ENCODE measurements around the gene MALRD1.

DNA sequence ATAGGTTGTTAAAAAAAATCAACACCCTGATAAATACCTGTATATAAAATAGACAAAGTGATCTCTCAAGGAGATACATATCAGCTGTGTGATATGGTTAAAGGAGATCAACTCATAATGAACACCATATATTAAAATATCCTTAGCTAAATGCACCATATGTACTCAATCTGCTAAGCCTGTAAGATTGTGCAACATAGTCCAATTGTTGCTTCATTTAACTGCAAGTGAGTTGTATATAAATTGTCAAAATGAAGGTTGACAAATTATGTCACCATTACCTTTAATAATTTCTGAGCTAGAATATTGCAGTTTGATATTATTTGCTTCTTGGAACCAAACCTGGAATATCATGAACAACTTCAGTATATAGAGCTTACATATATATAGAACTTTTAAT is 283.7 kb downstream of the MALRD1 start:
- TF ChIP-seq, protein P1, sequence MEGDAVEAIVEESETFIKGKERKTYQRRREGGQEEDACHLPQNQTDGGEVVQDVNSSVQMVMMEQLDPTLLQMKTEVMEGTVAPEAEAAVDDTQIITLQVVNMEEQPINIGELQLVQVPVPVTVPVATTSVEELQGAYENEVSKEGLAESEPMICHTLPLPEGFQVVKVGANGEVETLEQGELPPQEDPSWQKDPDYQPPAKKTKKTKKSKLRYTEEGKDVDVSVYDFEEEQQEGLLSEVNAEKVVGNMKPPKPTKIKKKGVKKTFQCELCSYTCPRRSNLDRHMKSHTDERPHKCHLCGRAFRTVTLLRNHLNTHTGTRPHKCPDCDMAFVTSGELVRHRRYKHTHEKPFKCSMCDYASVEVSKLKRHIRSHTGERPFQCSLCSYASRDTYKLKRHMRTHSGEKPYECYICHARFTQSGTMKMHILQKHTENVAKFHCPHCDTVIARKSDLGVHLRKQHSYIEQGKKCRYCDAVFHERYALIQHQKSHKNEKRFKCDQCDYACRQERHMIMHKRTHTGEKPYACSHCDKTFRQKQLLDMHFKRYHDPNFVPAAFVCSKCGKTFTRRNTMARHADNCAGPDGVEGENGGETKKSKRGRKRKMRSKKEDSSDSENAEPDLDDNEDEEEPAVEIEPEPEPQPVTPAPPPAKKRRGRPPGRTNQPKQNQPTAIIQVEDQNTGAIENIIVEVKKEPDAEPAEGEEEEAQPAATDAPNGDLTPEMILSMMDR (IDR thresholded peaks at IDR 0.05) = no peak
- TF ChIP-seq, protein P2, sequence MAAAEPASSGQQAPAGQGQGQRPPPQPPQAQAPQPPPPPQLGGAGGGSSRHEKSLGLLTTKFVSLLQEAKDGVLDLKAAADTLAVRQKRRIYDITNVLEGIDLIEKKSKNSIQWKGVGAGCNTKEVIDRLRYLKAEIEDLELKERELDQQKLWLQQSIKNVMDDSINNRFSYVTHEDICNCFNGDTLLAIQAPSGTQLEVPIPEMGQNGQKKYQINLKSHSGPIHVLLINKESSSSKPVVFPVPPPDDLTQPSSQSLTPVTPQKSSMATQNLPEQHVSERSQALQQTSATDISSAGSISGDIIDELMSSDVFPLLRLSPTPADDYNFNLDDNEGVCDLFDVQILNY (CRISPR knock-in tag; IDR thresholded peaks at IDR 0.05) = no peak
- TF ChIP-seq CREB1 (CRISPR knock-in tag; IDR thresholded peaks at IDR 0.05) = no peak
- TF ChIP-seq, protein P3, sequence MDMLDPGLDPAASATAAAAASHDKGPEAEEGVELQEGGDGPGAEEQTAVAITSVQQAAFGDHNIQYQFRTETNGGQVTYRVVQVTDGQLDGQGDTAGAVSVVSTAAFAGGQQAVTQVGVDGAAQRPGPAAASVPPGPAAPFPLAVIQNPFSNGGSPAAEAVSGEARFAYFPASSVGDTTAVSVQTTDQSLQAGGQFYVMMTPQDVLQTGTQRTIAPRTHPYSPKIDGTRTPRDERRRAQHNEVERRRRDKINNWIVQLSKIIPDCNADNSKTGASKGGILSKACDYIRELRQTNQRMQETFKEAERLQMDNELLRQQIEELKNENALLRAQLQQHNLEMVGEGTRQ (CRISPR knock-in tag; IDR thresholded peaks at IDR 0.05) = no peak
- TF ChIP-seq, protein P4, sequence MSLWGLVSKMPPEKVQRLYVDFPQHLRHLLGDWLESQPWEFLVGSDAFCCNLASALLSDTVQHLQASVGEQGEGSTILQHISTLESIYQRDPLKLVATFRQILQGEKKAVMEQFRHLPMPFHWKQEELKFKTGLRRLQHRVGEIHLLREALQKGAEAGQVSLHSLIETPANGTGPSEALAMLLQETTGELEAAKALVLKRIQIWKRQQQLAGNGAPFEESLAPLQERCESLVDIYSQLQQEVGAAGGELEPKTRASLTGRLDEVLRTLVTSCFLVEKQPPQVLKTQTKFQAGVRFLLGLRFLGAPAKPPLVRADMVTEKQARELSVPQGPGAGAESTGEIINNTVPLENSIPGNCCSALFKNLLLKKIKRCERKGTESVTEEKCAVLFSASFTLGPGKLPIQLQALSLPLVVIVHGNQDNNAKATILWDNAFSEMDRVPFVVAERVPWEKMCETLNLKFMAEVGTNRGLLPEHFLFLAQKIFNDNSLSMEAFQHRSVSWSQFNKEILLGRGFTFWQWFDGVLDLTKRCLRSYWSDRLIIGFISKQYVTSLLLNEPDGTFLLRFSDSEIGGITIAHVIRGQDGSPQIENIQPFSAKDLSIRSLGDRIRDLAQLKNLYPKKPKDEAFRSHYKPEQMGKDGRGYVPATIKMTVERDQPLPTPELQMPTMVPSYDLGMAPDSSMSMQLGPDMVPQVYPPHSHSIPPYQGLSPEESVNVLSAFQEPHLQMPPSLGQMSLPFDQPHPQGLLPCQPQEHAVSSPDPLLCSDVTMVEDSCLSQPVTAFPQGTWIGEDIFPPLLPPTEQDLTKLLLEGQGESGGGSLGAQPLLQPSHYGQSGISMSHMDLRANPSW (CRISPR knock-in tag; conservative IDR thresholded peaks at IDR 0.05; ENCODE audit: low read depth) = no peak
